Fibroblast of the conjunctiva (primary cell): Measurements from ENCODE around the gene MAPK8IP2.

Experiments
- DNase-seq: peaks from one replicate; pipeline ENCODE4 v3.0.0-alpha.2; 2010; ENCODE audit warnings: low read depth

The MAPK8IP2 gene

DNA sequence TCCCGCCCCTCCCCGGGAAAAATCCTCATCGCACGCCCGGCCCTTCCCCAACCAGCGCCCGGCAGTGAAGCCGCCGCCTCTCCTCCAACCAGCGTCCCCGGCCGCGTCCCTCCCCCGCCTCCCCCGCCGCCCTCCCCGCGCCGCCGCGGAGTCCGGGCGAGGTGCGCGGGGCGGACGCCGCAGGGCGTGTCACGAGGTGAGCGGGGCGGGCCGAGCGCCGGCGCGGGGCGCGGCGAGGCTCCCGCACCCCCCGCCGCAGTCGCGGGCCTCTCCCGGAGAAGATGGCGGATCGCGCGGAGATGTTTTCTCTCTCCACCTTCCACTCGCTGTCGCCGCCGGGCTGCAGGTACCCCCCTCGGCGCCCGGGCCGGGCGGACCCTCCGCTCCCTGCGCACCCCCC, at the start of gene MAPK8IP2:
TSS of gene MAPK8IP2 (plus strand) at position 256 of the 400 bp plus-strand sequence. CDS start at position 282, 26 bp downstream.
- no peak for DNase-seq

DNA sequence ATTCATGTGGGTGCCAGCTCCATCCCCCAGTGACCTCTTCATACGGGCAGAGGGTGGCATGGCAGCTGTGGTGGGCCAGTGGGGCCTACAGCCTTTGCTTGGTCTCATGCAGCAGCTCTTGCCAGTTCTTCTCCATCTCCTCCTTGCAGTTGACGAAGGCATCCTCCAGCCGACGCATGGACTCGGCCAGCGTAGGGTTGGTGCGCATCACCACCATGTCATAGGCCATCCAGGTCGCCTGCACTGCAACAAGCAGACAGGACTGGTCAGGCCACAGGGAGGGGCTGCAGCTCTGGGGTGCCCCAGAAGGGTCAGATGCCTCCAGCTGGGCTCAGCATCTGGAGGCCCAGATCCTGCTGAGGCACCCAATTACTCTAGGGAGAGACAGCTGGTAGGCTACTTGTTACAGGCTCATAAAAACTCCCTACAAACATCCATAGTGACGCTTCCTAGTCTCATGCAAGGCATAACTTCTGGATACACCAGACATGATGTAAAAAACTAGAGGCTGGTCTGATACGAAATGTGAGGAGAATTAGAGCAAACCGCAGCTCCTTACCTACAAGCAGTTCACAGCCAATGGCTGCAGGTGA, 49.3 kb upstream of the MAPK8IP2 start:
- no peak for DNase-seq

DNA sequence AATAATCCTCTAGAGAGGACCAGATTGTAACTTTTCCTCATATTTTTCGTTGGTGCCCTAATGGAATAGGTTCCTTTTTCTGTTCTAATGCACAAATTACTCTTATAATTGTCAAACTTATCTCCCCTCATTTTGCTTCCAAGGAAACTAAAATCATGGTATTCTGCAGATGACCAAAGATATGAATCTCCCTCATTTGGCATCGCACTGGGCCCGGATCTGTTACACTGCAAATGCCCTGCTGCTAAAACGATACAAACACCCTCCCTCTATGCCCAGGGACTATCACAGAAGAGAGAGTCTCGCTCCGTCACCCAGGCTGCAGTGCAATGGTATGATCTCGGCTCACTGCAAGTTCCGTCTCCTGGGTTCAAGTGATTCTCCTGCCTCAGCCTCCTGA, 47.3 kb upstream of the MAPK8IP2 start:
- DNase-seq, result no peak

DNA sequence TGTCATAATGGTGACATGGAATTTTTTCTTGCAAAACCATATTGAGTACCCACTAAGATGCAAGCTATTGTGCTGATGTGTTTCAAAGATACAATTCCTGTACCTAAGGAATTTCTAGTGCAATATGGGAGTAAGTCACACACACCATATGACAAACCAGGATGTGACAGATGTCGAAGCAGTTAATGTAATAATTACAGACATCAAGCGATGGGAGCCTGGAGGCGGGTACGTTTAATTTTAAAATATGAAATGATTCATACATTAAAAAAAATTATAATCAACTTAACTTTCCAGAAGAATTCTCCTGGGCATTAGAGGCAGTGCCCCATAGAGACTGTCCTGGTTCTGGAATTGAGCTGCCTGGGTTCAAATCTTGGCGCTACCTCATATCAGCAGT, 43.9 kb upstream of the MAPK8IP2 start:
- DNase-seq, result no peak

DNA sequence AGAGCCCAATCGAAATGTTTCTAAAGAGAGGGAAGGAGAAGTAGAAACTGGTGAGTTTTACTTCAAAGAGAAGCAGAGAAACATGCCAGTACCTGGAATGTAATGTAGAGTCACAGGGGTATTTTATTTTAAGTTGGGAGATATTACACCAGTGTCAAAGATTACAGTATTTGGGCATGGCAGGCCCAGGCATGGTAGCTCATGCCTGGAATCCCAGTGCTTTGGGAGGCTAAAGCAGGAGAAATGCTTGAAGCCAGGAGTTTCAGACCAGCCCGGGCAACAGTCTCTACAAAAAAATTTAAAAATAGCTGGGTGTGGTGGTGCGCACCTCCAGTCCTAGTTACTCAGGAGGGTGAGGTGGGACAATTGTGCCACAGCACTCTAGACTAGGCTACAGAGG, 40.6 kb upstream of the MAPK8IP2 start:
- DNase-seq, result no peak

DNA sequence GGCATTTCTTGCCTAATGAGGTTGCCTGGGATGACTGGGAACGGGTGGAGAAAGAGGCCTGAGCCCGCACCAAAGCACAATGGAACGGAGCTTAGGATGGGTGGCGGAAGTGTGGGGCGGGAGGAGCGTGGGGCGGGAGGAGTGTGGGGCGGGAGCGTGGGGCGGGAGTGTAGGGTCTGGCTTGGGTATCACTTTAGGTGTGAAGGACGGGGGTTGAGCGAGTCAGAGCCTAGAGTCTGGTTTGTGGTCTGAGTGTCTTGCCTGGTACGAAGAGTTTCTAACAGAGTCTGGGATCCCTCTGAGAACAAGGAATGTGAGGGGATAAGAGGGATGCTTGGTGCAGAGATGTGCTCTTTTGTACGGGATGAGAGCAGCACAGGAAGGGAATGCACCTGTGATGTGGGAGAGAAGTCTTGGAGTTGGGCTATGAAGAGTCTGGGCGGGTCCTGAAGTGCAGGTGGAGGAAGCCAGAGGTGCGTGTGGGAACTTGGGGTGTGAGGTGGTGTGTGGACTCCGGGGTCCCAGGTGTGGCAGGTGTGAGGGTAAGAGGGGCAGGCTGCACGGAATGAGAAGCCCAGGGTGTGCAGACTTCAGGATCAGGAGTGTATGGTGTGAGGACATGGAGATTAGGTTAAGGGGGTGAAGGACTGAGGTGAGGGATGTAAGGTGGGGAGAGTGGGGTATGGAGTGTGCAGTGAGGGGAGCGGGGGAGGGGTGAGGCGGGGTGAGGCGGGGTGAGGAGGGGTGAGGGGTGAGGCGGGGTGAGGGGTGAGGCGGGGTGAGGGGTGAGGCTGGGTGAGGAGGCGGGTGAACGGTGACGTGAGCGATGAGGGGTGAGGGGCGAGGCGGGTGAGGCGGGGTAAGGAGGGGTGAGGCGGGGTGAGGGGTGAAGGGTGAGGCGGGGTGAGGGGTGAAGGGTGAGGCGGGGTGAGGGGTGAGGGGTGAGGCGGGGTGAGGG, 38.9 kb upstream of the MAPK8IP2 start:
- DNase-seq, result no peak

DNA sequence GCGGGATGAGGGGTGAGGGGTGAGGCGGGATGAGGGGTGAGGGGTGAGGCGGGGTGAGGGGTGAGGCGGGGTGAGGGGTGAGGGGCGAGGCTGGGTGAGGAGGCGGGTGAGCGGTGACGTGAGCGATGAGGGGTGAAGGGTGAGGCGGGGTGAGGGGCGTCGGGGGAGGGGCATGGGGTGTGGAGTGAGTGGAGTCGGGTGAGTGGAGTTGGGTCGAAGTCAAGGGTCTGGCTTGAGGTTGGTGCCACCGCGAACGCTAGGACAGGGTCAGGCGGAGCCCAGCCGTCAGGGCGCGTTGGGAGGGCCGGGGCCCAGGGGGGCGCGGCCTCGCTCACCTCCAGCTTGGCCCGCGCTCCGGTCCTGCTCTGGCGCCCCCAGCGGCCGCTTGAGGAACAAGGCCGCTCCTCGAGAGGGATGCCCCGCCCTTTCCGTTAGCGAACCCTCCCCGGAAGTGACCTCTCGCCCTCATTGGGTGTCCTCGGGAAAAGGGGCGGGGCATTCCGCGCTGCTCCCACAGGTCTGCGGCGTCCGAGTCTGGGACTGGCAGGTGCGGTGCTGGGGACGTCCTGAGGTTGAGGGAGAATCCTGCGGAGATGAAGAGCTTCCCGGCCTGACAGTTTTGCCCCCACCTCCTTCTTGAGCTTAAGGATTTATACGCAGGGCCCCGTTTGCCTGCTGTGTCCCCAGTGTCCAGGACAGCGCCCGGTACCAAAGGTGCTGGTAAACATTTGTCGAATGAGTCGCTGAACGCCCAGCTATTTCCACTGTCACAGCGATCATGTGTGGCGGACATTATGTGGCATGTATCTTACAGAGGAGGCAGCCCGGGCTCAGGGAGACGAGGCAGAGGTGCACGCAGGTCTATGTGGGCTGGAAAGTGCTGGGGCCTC, 37.8 kb upstream of the MAPK8IP2 start, which contains the start of gene SYCE3:
TSS of gene SYCE3 (minus strand) at position 397 of the 890 bp plus-strand sequence. CDS start 6,514 bp downstream, outside the sequence.
- DNase-seq, result peak; percentile 79

DNA sequence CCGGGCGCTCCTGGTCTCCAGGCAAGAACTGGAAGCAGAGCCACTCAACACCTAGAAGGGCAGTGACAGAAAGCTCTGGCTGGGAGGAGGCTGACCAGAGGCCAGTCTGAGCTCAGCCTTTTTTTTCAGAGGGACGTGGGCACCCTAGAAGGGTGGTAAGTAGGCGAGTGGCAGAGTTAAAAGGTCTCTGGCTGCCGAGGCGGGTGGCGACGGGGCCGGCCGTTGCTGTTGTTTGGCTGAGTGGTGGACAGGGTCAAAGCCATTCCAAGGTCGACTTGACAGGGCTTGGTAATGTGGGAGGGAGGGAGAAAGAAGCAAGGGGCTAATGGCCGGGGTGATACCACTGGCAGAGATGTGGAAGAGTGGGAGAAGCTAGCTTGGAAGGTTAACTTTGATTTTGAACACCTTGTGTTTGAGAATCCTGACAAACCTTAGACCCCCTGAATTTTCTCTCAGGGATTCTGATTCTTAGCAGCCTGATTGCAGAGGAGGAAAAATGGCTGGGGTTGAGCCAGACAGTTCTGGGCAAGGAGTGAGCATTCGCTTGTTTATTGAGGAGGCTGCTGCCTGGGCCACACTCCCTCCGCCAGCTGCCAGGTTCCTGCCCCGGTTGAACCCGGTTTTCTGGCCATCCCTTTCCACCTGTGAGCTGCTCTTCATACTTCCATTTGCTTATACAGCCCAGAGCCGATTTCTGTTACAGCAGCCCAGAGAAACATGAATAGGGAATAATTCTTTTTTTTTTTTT, 37.0 kb upstream of the MAPK8IP2 start:
- no peak for DNase-seq

DNA sequence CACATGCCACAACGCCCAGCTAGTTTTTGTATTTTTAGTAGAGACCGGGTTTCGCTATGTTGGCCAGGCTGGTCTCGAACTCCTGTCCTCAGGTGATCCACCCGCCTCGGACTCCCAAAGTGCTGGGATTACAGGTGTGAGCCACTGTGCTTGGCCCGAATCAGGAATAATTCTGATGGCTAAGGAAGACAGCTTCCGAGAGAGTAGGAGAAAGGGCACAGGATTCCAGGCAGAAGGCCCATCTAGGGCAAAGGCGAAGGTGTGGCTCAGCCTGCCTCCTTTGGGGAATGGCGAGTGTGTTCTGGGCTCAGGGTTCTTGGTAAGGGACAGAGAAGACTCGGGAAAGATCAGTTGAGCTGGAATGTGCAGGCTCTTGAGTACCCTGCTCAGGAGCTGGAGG, 36.3 kb upstream of the MAPK8IP2 start:
- DNase-seq, result no peak

DNA sequence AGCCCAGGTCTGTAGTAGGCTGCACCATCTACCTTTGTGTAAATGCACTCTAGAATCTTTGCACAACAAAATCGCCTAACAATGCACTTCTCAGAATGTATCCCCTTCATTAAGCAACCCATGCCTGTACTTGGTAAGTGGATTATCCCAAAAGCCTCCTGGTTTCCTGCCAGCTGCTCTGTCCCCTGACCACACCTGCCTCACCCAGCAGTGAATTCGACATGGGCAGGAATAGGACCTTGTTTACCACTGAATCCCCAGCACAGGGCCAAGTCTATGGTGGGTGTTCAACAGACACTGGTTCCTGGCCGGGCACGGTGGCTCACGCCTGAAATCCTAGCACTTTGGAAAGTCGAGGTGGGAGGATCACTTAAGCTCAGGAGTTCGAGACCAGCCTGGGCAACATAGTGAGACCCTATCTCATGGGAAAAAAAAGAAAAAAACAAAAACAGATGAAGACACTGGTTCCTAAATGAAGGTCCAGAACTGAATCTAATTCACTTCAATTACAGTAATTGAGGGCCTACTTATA, 32.8 kb upstream of the MAPK8IP2 start:
- DNase-seq, result no peak

DNA sequence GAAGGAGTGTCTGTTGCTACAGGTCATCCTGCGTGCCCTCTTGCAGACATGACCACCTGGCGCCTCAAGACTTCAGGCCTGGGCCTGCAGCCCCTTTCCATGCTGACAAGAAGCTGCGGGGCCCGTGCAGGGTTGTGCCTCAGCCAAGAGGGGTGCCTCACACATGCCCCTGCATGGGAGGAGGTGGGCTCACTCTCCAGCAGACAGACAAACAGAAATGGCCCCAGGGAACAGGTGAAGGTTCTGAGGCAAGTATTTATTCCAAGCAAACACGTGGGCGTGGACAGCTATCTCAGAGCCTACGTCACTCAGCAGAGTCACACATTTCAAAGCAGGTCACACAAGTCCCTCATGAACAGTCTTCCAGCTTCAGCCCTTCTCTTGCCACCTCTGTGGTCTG, 32.0 kb upstream of the MAPK8IP2 start:
- no peak for DNase-seq

DNA sequence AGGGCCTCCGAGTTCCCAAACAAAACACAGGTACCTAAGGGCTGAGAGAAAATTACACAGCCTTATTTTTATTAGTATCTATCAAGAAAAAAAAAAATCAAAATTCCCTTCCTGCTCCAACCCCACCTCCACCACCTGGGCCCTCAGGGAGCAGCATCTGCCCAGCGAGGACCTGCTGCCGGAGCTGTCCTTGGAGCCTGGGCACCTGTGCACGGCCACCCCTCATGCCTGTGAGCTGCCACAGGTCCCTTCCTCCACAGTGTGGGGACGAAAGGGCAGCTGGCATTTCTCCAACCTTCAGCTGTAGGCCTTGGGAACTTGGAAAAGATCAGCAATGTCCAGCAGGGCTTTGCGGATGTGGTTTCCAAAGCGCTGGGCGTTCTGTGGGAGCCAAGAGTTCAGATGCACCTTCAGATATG, 31.5 kb upstream of the MAPK8IP2 start:
- no peak for DNase-seq

DNA sequence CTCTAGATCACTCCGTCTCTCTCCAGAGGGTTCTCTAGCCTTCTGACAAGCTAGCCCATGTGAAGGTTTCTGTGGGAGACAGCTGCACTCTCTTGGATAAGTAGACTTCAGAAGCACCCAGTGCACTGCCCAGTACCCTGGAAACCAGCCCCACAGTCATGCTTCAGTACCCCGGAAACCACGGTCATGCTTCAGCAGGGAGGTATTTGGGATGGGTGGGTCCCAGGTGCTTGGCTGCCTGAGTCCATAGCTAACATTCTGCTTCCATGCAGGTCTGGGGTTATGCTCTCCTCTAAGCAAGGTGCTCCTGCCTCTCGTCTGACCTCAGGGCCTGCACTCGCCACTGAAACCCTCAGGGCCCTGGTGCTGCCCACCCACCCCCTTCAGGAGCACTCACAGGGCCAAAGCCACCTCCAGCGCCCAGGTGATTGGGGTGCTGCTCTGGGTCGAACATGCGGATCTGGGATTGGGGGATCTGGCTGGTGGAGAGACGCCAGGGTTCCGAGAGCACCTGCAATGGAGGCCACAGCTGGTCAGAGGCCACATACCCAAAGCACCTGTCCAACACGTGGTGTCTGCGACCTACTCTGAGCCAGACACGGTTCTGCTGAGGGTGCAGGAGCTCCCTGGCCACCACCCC, 30.6 kb upstream of the MAPK8IP2 start:
- DNase-seq, result no peak

DNA sequence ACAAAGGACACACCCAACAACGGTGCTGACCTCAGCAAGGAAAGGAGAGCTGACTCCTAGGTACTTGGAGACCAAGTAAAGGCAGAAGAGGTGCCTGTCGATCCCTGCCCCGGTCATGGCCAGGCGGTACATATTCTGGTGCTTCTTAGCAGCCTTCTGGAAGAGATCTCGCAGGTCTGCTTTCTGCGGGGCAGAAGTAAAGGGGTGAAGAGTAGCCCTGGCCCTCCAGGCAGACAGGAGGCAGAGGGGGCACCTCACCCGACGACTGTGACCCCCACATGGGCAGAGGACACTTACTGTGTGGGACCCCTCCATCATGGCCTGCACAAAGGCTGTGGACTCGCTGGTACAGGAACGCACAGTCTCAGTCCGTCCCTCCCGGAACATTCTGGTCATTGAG, 29.7 kb upstream of the MAPK8IP2 start:
- no peak for DNase-seq

DNA sequence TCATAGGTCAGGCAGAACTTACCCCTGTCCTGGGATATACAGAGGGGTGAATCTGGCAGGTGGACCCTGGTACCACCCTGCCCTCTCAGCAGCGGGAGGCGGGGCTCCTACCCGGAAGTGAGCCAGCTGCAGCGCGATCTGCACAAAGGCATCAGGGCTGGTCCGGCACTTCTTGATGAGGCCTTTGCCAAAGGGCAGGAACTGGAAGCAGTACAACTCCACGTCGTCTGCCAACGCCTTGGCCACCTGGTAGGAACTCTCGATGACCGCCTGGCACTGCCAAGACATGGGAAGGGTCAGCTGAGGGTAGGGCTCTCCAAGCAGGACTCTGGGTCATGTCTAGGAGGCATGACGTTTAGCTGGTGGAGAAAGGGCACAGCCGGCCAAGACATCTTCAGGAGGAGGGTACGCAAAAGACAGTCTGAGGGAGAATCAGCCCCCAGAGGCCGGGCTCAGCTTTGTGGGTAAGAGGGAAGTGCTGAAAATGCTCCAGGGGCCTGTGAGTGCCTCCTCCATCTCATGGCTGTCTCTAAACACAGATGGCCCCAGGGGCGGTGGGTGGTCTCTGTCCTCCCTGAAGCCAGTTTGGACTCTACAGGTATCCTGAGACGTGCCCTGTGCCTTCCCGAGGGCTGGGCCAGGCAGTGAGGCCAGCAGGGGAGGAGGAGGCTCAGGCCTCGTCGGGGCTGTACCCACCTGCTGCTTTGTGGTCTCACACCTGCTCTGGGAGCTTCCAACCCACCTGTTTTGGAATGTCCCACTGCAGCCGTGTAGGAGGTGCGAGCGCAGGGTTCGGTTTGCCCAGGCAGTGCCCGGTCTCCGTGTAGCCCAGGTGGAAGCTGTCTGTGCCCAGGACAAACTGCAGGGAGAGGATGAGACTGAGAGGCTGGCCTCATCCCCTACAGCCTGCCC, 29.1 kb upstream of the MAPK8IP2 start:
- no peak for DNase-seq

DNA sequence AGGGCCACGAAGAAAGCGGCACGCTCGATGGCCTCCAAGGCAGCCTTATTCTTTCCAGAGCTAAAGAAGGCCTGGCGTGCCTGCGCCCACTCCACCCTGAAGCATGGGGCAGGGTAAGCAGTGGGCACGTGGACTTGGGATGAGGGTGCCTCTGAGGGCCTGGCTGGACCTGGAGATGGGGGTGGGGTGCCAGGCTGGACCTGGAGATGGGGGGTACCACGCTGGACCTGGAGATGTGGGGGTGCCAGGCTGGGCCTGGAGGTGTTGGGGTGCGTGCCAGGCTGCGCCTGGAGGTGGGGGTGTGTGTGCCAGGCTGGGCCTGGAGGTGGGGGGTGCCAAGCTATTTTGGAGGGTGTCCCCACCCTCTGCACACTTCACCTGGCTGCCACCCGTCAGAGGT, 27.6 kb upstream of the MAPK8IP2 start:
- DNase-seq, result no peak

DNA sequence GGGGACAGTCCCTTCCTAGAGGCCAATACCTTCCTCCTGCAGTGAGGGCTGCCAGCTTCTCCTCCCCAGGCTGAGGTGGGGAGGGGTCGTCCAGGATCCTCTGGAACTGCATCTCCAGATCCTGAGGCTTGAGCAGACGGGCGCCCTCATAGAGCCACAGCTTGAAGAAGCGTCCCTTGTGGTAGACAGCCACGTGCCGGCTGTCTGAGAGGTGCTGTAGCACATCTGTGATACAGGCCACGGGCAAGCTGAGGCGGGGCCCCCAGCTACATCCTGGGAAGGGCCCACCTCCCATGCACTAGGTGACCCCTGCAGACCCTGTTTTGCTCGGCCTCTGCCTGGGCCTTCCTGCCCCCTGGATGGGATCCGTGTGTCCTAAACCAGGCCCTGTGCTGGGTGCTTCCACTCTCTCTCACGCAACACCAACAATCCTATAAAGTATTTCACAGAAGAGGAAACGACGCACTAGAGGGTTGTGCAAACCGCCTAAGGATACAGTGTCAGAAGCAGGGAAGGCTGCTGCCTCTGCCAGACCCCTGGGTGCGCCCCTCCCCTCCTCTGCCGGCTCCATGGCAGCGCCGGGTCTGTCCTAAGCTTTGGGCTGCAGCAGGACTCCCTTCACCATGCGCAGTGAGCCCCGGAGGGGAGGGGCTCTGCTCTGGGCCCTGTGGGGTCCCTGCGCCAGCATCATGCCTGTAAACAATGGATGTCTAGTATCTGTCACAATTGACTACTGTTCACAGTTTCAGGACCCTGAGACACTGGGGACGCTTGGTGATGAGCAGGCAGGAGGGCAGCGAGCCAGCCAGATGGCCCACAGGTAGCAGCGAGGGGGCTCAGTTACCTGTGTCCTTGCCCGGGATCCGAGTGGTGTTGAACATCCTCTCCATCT, 26.9 kb upstream of the MAPK8IP2 start:
- no peak for DNase-seq

DNA sequence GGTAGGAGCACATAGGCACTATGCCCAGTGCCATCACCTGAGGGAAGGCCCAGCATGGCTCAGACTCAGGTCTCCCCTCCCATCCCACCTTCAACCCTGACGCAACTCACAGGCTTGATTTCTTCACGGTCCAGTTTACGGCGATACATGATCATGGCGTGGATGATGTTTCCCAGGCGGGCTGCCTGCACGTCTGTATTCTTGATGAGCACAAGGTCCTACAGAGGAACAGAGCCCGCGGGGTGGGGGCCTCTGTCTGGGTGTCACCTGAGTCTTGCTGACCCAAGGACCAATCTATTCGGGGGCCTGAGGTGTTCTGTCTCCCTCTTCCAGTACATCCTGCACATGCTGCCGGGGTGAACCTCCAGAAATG, 26.2 kb upstream of the MAPK8IP2 start:
- no peak for DNase-seq
